M059J (cell line): Measurements from ENCODE around the gene UPF2. TPM values are rescaled to one million over a fixed set of nuclear protein-coding genes. Genes with fewer than 3 reads are reported as not detected.
"Not testable (repeated sequence)": the region's sequence is repeated elsewhere in the genome, so short reads cannot be mapped to it uniquely, and the experiment has no call there.

Experiments
- DNase-seq: peaks from one replicate; pipeline ENCODE4 v3.0.0-alpha.2; 2012; ENCODE audit warnings: low read depth
- total RNA-seq: library from RNA; depleted of rRNA; stranded (reverse); fragments of >200 nt; shearing (Covaris generic); gene quantifications from 2 replicates; pipeline ENCODE4 v1.2.3, GENCODE V29; 2014

Gene UPF2
- total RNA-seq, 1 experiment from 2014 or later, result 11.2 TPM

DNA sequence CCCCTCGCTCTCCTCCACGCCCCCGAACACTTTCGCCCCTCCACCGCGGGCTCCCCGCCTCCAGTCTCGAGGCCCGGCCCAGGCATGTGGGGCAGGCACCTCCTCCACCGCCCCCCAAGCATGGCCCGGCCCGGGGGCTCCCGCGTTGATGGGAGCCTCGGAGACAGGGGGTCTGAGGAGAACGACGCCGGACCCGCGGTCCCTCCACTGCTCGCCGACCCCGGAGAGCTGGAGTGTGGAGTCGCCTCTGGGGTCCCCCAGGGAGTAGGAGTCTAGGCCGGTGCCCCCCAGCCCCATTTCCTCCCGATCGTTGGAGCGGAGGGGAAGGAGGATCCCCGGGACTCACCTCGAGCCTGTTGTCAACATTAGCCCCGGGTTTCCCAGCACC is 206 bp downstream of the UPF2 start:
- peak; percentile 4 for DNase-seq

DNA sequence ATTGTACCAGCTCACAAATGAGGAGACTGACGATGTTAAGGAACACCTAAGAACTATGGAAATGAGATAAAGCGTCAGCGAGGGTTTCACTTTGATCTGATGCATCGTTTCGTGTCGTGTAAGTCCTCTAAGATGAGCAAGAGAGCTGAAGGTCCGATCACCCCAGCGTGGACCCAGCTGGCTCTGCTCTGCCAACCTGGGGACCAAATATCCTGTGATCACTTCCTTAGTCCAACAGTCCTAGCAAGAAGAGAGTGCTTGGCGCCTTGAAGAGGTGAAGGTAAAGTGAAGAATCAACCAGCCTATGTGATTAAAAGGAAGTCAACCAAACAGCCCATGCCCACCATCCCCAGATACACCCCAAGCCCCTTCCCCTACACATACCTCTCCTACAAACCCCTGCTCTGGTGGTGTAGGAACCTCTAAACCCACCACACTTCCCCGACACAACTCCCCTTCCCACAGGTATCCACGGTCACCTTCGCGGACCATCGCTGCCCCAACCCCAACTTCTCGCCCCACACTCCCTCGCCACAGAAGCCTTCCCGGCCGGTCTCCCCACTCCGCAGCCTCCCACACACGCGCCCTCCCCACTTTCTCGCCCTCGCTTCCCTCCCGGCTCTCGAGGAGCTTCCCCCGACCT is 722 bp downstream of the UPF2 start:
- peak; percentile 34 for DNase-seq

DNA sequence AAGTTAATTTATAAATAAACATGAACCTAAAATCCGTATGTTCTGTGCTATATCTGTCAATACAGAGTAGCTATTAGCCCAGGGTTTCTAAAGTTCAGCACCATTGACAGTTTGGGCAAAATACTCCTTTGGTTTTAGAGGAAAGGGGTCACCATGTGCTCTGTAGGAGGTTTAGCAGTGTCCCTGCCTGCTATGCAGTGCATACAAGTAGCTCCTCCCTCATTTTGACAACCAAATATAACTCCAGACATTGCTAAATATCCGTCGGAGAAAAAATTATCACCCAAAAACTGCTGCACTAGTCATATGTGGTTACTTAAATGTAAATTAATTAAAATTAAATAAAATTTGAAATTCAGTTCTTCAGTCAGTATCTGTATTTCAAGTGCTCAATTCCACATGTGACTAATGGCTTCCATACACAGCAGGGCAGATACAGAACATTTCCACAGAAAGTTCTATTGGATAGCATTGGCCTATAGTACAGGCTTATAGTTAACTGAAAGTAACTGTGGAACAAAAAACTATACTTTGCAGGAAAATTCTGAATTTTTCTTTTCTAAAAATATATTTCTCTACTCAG is 6.4 kb downstream of the UPF2 start:
- no peak for DNase-seq

DNA sequence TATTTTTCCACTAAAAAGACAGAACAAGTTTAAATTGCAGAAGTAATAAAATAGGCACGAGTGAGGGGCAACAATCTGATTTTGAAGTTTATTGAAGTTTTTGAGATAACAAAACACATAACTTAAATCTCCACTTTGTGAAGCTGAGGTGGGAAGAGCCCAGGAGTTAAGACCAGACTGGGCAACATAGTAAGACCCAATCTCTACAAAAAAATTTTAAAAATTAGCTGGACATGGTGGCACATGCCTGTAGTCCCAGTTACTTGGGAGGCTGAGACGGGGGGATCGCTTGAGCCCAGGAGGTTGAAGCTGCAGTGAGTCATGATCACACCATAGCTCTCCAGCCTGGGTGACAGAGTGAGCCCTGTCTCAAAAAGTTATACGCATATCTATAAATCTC is 11.2 kb downstream of the UPF2 start:
- no peak for DNase-seq

DNA sequence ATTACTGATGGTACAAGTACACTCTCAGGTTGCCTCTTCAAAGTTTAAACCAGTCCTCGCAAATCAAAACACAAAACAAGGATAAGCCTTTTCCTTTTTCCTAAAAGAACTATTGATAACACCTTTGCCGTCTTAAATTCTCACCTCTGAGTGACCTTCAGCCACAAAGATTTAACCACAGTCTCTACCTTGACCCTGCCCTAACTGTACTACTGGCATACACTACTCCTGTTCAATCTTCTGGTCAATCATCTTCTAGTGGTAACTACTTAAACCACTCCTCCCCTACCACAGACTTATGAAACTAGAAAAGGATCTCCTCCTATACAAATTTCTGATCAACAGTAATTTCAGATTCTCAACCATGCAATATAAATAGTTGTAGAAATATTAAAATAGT is 15.1 kb downstream of the UPF2 start:
- DNase-seq, result no peak

DNA sequence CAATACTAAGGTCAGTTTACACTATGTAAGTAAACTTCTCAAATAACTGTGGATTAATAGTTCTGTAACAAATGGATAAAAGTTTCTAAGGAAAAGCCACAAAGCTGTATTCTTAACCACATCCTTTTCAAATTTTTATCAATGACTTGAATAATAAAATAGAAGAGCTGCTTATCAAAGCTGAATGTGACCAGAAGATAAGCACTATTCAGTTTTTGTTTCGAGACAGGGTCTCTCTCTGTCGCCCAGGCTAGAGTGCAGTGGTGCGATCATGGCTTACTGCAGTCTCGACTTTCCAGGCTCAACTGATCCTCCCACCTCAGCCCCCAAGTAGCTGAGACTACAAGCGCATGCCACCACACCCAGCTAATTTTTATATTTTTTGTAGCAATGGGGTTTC is 17.0 kb downstream of the UPF2 start:
- no peak for DNase-seq

DNA sequence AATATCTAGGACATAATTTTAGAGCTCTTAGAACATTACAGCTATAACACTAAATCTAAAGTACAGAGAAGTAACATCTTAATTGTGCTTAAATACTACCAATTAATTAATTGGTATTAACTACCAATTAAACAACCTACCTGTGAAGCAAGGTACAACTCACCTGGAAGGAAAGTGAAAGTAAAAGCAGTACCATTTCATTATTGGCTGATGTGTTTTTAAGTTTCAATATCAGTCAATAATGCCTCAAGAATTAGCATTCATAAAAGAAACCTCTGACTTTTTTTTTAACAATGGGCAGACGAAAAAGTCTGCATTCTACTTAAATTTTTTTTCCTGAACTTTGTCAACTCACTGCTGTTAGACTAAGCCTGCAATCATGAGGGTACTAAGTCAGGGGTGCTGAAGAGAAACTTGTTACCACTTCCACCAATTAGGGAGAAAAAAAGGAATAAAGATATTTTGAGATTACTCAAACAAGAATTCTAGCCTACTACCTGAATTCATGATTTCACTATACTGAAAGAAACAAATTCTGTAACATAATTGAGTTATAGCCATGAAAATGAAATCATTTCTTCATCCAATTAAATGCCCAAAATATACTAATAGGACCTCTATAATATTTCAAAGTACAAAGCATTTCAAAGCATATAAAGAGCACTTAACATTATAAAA is 19.9 kb downstream of the UPF2 start:
- DNase-seq, result no peak

DNA sequence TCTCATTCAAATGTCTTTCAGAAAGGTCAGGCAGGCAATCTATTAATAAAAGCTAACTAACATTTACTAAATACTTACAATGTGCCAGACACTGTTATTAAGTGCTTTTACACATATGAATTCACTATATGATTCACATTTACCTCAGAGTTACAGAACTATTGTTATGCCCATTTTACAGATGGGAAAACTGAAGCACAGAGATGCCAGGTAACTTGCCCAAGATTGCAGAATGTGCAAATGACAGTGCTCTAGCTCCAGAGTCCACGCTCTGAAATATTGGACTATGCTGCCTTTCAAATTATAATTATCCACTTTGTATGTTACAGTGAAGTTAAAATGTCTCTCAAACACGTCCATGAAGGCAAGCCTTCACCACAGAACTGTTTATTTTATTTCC is 22.0 kb downstream of the UPF2 start:
- DNase-seq, result no peak

DNA sequence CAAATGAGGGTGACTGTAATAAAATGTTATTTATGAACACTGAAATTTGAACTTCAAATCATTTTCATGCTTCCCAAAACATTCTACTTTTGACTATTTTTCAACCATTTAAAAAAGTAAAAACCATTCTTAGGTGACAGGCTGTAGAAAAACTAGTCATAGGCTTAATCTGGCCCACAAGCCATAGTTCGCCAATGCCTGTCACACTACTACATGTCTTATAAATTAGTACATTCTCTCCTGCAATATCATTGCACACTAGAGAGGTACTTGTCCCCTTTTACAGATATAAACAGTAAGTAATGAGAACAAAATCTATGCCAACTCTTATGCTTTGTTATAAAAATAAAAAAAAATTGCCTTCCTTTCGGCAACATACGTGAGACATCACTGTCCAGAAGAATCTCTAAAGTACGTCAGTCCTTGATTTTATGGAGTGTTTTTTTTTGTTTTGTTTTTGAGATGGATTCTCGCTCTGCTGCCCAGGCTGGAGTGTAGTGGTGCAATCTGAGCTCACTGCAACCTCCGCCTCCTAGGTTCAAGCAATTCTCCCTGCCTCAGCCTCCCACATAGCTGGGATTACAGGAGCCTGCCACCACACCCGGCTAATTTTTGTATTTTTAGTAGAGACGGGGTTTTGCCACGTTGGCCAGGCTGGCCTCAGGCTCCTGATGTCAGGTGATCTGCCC is 23.2 kb downstream of the UPF2 start:
- DNase-seq, result no peak

DNA sequence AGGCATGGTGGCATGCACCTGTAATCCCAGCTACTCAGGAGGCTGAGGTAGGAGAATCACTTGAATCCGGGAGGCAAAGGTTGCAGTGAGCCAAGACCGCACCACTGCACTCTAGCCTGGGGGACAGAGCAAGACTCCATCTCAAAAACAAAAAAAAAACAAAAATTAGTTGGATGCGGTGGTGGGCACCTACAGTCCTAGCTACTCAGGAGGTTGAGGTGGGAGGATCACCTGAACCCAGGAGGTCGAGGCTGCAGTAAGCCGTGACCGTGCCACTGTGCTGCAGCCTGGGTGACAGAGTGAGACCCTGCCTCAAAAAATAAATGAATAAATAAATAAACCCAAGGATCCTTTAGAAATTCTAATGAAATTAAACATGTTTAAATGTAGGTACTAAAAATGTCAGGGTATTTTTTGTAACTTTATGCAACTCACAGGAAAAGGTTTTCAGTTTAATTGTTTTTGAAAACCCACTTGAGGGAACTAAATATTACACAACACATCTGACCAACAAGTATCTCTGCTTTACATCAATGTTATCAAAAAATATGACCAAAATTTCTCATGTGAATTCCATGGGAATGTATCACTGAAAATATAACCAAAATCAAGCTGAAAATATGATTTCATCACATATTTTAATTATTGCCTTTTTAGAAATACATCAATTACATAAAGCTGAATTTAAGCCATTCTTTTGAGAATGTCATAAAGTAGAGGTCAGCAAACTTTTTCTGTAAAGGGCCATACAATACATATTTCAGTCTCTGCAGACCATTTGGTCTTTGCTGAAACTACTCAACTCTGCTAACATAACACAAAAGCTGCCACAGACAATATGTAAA is 23.9 kb downstream of the UPF2 start:
- DNase-seq, result no peak

DNA sequence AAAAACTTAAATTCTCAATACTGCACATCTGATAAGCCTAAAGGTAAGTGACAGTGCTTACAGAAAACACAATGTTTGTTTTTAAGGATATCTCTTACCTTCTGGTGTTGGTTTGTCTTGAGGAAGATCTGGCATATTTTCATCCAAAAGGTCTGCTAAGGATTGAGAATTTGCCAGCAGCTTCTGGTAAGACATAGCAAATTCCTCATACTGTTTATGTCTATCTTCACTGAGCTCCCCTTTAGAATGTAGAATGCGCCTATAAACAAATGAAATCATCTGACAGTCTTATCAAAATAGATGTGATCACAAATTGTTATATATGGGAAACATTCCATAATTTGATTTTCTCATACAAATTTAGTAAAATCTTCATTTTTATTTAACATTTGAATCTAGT is 28.7 kb downstream of the UPF2 start:
- DNase-seq, result no peak

DNA sequence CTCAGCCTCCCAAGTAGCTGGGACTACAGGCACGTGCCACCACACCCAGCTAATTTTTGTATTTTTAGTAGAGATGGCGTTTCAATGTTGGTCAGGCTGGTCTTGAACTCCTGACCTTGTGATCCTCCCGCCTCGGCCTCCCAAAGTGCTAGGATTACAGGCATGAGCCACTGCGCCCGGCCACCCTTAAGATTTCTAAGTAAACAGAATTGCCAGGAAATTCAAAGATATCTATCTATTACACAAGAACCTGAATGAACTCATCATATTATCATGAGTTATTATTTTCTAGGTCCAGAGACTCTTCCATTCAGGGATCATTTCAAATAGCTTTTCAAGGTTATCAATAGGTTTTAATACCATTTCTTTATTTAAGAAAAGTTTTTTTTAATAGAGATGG is 29.2 kb downstream of the UPF2 start:
- DNase-seq, result not testable (repeated sequence)

DNA sequence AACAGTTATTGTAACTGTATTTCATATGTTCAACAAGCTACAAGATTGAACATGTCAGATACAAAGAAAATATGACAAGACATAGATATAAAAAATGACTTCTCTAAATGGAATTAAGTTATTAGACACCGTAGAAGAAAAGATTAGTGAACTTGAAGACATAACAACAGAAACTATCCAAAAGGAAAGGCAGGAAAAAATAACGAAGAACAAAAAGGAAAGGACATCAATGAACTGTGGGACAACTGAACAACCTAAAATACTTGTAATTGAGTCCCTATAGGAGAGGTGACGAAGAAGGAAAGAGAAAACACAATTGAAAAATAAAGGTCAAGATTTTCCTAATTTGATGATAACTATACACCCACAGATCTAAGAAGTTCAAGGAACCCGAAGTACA is 32.3 kb downstream of the UPF2 start:
- no peak for DNase-seq

DNA sequence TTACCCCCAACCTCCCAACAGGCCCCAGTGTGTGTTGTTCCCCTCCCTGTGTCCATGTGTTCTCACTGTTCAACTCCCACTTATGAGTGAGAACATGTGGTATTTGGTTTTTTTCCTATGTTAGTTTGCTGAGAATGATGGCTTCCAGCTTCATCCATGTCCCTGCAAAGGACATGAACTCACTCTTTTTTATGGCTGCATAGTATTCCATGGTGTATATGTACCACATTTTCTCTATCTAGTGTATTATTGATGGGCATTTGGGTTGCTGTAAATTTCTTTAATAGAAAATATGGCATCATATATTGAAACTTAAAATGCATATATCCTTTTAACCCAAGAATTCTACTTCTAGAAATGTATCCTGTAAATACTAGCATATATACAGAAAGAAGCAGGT is 33.8 kb downstream of the UPF2 start:
- not testable (repeated sequence) for DNase-seq

DNA sequence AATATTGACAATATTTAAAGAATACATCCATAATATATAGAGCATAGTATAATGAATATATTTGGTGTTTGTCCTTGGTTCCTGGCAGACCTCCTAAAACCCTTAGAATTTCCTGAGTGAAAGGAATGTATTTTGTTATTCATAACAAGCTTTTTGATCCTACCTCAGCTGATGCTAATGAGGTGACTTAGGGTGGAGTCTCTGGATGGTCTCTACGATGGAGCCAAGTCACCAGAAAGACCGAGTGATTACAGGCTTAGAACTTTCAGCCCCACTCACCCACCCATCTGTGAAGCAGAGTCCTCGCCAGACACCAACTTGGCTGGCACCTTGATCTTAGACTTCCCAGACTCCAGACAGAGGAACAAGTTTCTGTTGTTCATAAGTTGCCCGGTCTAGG is 35.9 kb downstream of the UPF2 start:
- no peak for DNase-seq

DNA sequence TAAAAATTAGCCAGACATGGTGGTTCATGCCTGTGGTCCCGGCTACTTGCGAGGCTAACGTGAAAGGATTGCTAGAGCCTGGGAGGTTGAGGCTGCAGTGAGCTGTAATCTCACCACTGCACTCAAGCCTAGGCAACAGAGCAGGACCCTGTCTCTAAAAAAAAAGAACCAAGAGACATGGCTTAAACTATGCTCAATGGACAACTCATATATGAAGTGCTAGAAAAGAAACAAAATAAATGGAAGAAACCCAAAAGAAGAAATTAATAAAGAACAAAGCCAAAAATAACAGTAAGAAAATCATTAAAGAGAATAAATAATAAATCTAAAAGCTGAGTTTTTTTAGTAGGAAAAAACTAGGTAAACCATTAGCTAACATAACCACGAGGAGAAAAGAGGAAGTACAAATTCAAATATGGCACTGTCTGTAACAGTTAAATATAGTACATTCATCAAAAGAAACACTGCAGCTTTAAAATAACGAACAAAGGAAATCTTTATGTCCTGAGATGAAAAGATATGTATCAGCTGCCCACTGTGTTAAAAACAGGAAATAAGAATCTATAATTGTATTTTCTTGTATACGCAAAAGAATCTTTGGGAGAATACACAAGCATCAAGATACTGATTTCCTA is 48.7 kb downstream of the UPF2 start:
- DNase-seq, result no peak

DNA sequence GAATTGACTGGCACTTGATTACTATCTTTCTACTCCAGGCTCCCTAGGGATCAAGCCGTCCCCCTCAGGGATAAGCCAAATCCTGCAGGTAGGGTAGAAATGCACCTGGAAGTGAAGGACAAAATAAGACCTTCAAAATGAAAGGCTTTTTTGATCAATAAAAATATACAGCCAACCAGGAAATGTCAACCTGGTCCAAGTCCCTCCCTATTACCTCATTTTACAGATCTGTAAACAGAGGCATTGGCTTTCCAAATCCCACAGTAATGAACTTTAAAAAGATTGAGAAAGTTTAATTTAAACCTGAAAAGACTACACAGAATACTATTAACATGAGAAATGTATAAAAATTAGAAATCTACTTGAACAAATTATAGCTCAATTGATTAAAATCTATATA is 53.7 kb downstream of the UPF2 start:
- no peak for DNase-seq

DNA sequence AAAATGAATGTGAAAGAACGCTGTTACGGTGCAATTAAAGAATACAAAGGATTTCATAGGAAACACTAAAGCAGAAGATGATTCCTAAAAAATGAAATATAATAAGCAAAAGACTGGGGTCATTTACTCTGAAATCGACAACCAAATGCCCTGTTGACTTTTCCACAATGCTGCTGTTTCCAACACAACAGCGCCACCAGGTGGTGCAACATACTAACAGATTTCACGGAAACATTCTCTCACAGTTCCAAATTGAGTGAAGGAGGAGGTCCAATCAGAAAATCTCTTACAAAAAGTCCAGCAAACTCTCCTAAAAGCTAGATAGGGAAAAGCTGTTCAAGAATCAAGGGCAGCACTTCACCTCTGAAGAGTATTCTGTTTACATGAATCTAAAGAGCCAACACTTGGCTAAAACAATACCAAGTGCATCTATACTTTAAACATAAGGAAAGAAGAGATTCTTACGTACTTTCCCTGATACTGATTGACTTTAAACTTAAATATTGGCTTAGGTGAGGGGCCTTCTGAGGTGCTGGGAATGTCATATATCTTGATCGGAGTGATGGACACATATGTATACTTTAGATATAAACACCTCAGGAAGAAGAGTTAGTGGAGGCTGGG is 55.9 kb downstream of the UPF2 start:
- peak; percentile 52 for DNase-seq

DNA sequence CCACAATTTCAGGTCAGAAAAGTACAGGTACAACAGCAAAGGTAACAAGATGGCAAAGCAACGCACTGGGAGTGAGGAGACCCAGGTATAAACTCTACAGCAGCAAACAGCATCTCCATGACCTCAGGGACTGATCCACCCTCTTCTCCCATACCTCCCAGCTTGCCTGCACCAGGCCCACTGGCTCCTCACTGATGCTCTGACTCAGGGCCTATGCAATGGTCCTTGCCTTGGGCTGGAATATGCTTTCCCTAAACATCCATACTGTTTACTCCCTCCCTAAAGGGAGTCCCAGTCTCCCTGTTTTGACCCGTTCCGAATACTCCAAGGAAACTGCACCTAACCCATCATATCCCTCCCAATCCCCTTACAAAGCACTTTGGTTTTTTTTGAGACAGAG is 60.4 kb downstream of the UPF2 start:
- DNase-seq, result no peak

DNA sequence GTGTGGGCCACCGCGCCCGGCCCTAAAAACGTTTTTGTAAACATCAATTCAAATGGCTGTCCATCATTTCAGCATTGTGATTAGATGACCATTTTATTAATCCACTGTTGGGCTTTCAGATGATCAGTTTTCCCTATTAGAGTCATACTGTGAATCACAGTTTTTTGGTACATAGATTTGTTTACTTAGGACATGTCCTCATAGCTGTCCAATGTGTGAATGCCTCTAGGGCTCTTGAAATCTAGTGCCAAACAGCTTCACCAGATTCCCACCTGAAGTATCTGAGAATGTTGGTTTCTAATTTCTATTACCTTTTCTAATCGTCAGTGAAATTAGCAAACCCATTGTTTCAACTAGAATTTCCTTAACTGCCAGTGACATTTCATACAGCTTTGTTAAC is 66.8 kb downstream of the UPF2 start:
- DNase-seq, result no peak

DNA sequence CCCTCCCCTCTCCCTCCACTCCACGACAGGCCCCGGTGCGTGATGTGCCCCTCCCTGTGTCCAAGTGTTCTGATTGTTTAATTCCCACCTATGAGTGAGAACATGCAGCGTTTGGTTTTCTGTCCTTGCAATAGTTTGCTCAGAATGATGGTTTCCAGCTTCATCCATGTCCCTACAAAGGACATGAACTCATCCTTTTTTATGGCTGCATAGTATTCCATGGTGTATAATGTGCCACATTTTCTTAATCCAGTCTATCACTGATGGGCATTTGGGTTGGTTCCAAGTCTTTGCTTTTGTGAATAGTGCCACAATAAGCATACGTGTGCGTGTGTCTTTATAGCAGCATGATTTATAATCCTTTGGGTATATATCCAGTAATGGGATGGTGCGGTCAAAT is 70.1 kb downstream of the UPF2 start:
- DNase-seq, result not testable (repeated sequence)
